ENCODE measurements around the gene PRR12. TPM values are rescaled to one million over a fixed set of nuclear protein-coding genes. Genes with fewer than 3 reads are reported as not detected.

The PRR12 gene
- total and polyA plus RNA-seq, 9 of the 15 experiments (the other 6 are each of a cell fraction or from before 2014, with no cell fraction given), result 0.01 to 21.1 (median 0.98) TPM

GRCh38 chr19:49593233-49594113 lies 2.5 kb downstream of the PRR12 start (continued):
- TF ChIP-seq BCOR (IDR thresholded peaks at IDR 0.05) (no peak), ZBTB34 (CRISPR knock-in tag; IDR thresholded peaks at IDR 0.05) (no peak), ZNF75A (CRISPR knock-in tag; IDR thresholded peaks at IDR 0.05) (no peak), CBX1 (IDR thresholded peaks at IDR 0.05; ENCODE audit: low read depth) (no peak), NUFIP1 (IDR thresholded peaks at IDR 0.05; ENCODE audit: partially characterized antibody) (no peak), ZNF740 (CRISPR knock-in tag; IDR thresholded peaks at IDR 0.05) (no peak), ZNF740 (tag; IDR thresholded peaks at IDR 0.05) (no peak), MLX (CRISPR knock-in tag; conservative IDR thresholded peaks at IDR 0.05) (no peak), DNMT1 (IDR thresholded peaks at IDR 0.05) (peak; percentile 91; the same call in 1 of the 2 replicates), CREM (IDR thresholded peaks at IDR 0.05; ENCODE audit: low read depth) (peak; percentile 58), BCL6 (CRISPR knock-in tag; IDR thresholded peaks at IDR 0.05) (no peak), HDAC8 (tag; IDR thresholded peaks at IDR 0.05) (no peak), ZNF140 (CRISPR knock-in tag; IDR thresholded peaks at IDR 0.05) (no peak), ZNF766 (CRISPR knock-in tag; conservative IDR thresholded peaks at IDR 0.05) (no peak), ZNF589 (CRISPR knock-in tag; IDR thresholded peaks at IDR 0.05; ENCODE audit: low read depth) (no peak), RREB1 (CRISPR knock-in tag; IDR thresholded peaks at IDR 0.05) (no peak), SRSF1 (IDR thresholded peaks at IDR 0.05; ENCODE audit: low read depth, low read length) (no peak), ZNF263 (CRISPR knock-in tag; IDR thresholded peaks at IDR 0.05; ENCODE audit: borderline replicate concordance) (no peak)

All from K562 (cell line).